Measurements from ENCODE around the gene GUCY1A2. TPM values are rescaled to one million over a fixed set of nuclear protein-coding genes. Genes with fewer than 3 reads are reported as not detected.

Gene GUCY1A2
- total and polyA plus RNA-seq, 2 donors (not counting 3 experiments of a cell fraction or from before 2014, with no cell fraction given): 0.02 to 0.03 TPM

GRCh38 chr11:106794058-106794457 lies 224.2 kb downstream of the GUCY1A2 start:
- no TSS peak for BruUV-seq (replicated peaks)
- DNase-seq (ENCODE audit: low read depth, low spot score) (no peak), FAIRE-seq (no peak)
- no peak overlapping the region for H2AFZ ChIP-seq (ENCODE audit: low read depth, low read length)
- no peaks in the 10 kb centered on the region for H4K20me1 ChIP-seq (replicated peaks; ENCODE audit: control insufficient read depth, extremely low read depth, insufficient read depth, low read length)
- intact Hi-C loops (cut with micrococcal nuclease): no loop called here
- no peaks in the 10 kb centered on the region for H3K36me3 ChIP-seq (ENCODE audit: control insufficient read depth in 2 of 2, extremely low read depth in 1 of 2, insufficient read depth in 2 of 2, low read length in 2 of 2)
- H3K4me1 ChIP-seq (ENCODE audit: control insufficient read depth, extremely low read depth, insufficient read depth, low read length): no peaks in the 10 kb centered on the region
- no peaks in the 10 kb centered on the region for H3K27me3 ChIP-seq (ENCODE audit: control insufficient read depth in 2 of 2, insufficient read depth in 2 of 2, low read length in 2 of 2)
- peaks cover 4% of the 10 kb centered on the region for H3K9me3 ChIP-seq (replicated peaks; ENCODE audit: control insufficient read depth, insufficient read depth, low read length)
- H3K9me1 ChIP-seq (replicated peaks; ENCODE audit: control insufficient read depth, extremely low read depth, insufficient read depth, low read length): no peaks in the 10 kb centered on the region
- TF ChIP-seq GATA2 (IDR thresholded peaks at IDR 0.05; ENCODE audit: insufficient read depth, insufficient read length, low read depth, low read length) (no peak), MAX (IDR thresholded peaks at IDR 0.05; ENCODE audit: insufficient read depth, insufficient read length) (no peak), MYC (IDR thresholded peaks at IDR 0.05; ENCODE audit: low read depth, low read length) (no peak), POLR2A (IDR thresholded peaks at IDR 0.05; ENCODE audit: low read depth, low read length) (no peak), JUN (IDR thresholded peaks at IDR 0.05; ENCODE audit: borderline replicate concordance, insufficient read depth, insufficient read length, low read depth) (no peak), POLR2AphosphoS5 (IDR thresholded peaks at IDR 0.05; ENCODE audit: insufficient read depth, low read depth, low read length) (no peak), EZH2 (IDR thresholded peaks at IDR 0.05; ENCODE audit: borderline replicate concordance, low read depth, low read length, severe bottlenecking) (no peak), FOS (IDR thresholded peaks at IDR 0.05; ENCODE audit: borderline replicate concordance, insufficient read depth, low read length) (no peak)
- TF ChIP-seq, protein P1, sequence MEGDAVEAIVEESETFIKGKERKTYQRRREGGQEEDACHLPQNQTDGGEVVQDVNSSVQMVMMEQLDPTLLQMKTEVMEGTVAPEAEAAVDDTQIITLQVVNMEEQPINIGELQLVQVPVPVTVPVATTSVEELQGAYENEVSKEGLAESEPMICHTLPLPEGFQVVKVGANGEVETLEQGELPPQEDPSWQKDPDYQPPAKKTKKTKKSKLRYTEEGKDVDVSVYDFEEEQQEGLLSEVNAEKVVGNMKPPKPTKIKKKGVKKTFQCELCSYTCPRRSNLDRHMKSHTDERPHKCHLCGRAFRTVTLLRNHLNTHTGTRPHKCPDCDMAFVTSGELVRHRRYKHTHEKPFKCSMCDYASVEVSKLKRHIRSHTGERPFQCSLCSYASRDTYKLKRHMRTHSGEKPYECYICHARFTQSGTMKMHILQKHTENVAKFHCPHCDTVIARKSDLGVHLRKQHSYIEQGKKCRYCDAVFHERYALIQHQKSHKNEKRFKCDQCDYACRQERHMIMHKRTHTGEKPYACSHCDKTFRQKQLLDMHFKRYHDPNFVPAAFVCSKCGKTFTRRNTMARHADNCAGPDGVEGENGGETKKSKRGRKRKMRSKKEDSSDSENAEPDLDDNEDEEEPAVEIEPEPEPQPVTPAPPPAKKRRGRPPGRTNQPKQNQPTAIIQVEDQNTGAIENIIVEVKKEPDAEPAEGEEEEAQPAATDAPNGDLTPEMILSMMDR (IDR thresholded peaks at IDR 0.05; ENCODE audit: extremely low read depth in 1 of 2, insufficient read depth in 1 of 2, low read depth in 1 of 2, low read length in 2 of 2): no peak
- H3K27ac ChIP-seq (ENCODE audit: insufficient read depth, low read depth, low read length): no peak overlapping the region
- dilution Hi-C loops (cut with MboI; ENCODE audit: extremely low pct_ligation_motif_present, low sequenced_read_pairs): no loop called here
- POLR2A ChIA-PET: no interaction called here
- CTCF ChIA-PET: no interaction called here
- H3K9ac ChIP-seq (replicated peaks; ENCODE audit: extremely low read depth, insufficient read depth, low read length): no peak overlapping the region
- no peaks in the 10 kb centered on the region for H3K79me2 ChIP-seq (ENCODE audit: control insufficient read depth, insufficient read depth, low read length)
- H3K4me2 ChIP-seq (ENCODE audit: insufficient read depth, low read length): no peak overlapping the region
- H3K4me3 ChIP-seq (replicated peaks in 1 of 3; ENCODE audit: insufficient read depth in 1 of 3, low read depth in 1 of 3, low read length in 3 of 3): no peak overlapping the region
